OCI-LY1 (cell line): ENCODE data around the gene KDM2A.

Experiments used
- H2AFZ ChIP-seq: fragments of 200-600 bp; sonication (generic), shearing (Covaris generic); 2 replicates; pipeline ENCODE4 v1.6.0; 2014; ENCODE audit warnings: antibody characterized with exemption, mild to moderate bottlenecking, low read length
- H3F3A ChIP-seq: fragments of 200-600 bp; sonication (generic), shearing (Covaris generic); 2 replicates; pipeline ENCODE4 v1.6.0; 2014; ENCODE audit warnings: mild to moderate bottlenecking, antibody characterized with exemption, low read length, moderate library complexity; ENCODE audit not compliant: insufficient read depth
- H3K27ac ChIP-seq: fragments of 200-600 bp; sonication (generic); 2 replicates; pipeline ENCODE4 v1.5.1; 2014; ENCODE audit warnings: low read length, mixed run types, mild to moderate bottlenecking, low read depth; ENCODE audit not compliant: poor library complexity, severe bottlenecking
- H3K27me3 ChIP-seq: fragments of 200-600 bp; sonication (generic); 2 replicates; pipeline ENCODE4 v1.6.0; 2014; ENCODE audit warnings: antibody characterized with exemption, mild to moderate bottlenecking, low read length, moderate library complexity; ENCODE audit not compliant: insufficient read depth
- H3K36me3 ChIP-seq: fragments of 200-600 bp; sonication (generic); 2 replicates; pipeline ENCODE4 v1.6.1; 2014; ENCODE audit warnings: mild to moderate bottlenecking, antibody characterized with exemption, low read length, moderate library complexity, mixed read lengths; ENCODE audit not compliant: insufficient read depth
- H3K4me1 ChIP-seq: fragments of 200-600 bp; sonication (generic); 2 replicates; pipeline ENCODE4 v1.5.1; 2014; ENCODE audit warnings: mild to moderate bottlenecking, low read length, moderate library complexity; ENCODE audit not compliant: insufficient read depth, severe bottlenecking
- H3K4me2 ChIP-seq: fragments of 200-600 bp; sonication (generic), shearing (Covaris generic); 2 replicates; pipeline ENCODE4 v1.6.1; 2014; ENCODE audit warnings: low read length
- H3K4me3 ChIP-seq: fragments of 200-600 bp; sonication (generic); 2 replicates; pipeline ENCODE4 v1.5.1; 2014; ENCODE audit warnings: low read length, low read depth, mild to moderate bottlenecking, mixed read lengths; ENCODE audit not compliant: poor library complexity, severe bottlenecking
- H3K79me2 ChIP-seq: fragments of 200-600 bp; shearing (Covaris generic); 2 replicates; pipeline ENCODE4 v1.6.1; 2016; ENCODE audit warnings: mixed run types, low read length, mixed read lengths; ENCODE audit not compliant: insufficient read depth
- H3K9ac ChIP-seq: fragments of 200-600 bp; sonication (generic), shearing (Covaris generic); 2 replicates; pipeline ENCODE4 v1.6.1; 2014; ENCODE audit warnings: mild to moderate bottlenecking, low read length, mixed read lengths
- H3K9me2 ChIP-seq: fragments of 200-600 bp; sonication (generic), shearing (Covaris generic); 2 replicates; pipeline ENCODE4 v1.6.1; 2014; ENCODE audit warnings: low read depth, mild to moderate bottlenecking, low read length, mixed read lengths
- H3K9me3 ChIP-seq: fragments of 200-600 bp; shearing (Covaris generic); 2 replicates; pipeline ENCODE4 v1.6.1; 2014; ENCODE audit warnings: low read length, mixed read lengths
- H4K20me1 ChIP-seq: fragments of 200-600 bp; sonication (generic), shearing (Covaris generic); 2 replicates; pipeline ENCODE4 v1.6.0; 2016; ENCODE audit warnings: mild to moderate bottlenecking, low read length; ENCODE audit not compliant: insufficient read depth
- EZH2 ChIP-seq: fragments of 200-600 bp; sonication (generic), shearing (Covaris generic); IDR thresholded peaks from 2 replicates; pipeline ENCODE4 v1.8.0; 2017; ENCODE audit warnings: borderline replicate concordance, mixed run types, mild to moderate bottlenecking, antibody characterized with exemption, low read length, moderate library complexity, mixed read lengths
- TF ChIP-seq, protein P1 (sequence below): fragments of 200-600 bp; sonication (generic), shearing (Covaris generic); IDR thresholded peaks from 2 replicates; pipeline ENCODE4 v1.5.1; 2017; ENCODE audit warnings: mild to moderate bottlenecking, antibody characterized with exemption, low read length, moderate library complexity, mixed read lengths

KDM2A gene

DNA sequence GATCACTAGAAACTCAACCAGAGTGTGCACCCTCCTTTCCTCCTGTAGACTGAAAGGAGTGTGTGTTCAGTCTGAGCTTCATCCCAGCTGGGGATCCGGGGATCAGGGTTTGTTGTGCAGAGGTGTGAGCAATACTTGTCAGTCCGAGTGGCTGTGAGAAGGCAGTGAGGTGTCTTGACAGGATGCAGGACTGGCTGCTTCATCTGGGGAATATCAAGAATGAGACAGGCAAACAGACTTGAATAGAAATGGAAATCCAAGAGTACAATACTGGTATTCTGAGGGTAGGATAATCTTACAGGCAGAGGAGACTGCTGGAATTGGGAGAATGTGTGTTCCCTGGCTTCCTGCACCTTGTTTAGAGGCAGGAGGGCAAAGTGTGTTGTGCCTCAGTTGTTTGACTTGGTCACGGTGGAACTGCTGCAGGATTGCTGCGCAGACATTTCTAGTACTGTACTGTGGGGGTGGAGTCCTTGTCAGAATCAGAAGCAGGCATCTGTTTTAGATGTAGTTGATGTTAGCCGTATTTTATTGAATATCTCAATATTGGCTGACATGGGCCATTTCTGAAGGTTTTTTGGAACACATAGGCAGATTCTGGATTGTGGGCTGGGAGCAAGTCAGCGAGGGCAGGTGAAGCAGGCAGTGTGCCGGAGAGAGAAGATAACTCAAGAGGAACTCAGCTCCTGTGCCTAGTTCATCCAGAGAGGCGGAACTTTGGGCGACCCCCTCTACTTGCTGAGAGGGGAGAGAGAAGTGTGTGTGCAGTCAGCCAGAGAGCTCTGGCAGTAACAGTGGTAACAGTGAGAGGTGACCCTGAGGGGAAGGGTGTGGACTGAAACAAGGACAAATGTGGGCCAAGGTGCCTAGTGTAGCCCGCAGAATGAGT is 120.1 kb downstream of the KDM2A start:
- Histone ChIP-seq H3K27ac (peak overlapping the region; percentile 67), H3K9ac (peak overlapping the region; percentile 46; the same call in 1 of the 2 replicates), H3K79me2 (peaks cover 34% of the 10 kb centered on the region), H3K4me3 (peak overlapping the region; percentile 79), H3K4me2 (peak overlapping the region; percentile 78), H3K4me1 (peaks cover 37% of the 10 kb centered on the region), H2AFZ (no peak overlapping the region), H4K20me1 (no peaks in the 10 kb centered on the region), H3K9me3 (no peaks in the 10 kb centered on the region), H3K9me2 (no peaks in the 10 kb centered on the region), H3K36me3 (peaks cover 25% of the 10 kb centered on the region), H3K27me3 (no peaks in the 10 kb centered on the region), H3F3A (no peaks in the 10 kb centered on the region)
- TF ChIP-seq EZH2 = no peak
- TF ChIP-seq, protein P1, sequence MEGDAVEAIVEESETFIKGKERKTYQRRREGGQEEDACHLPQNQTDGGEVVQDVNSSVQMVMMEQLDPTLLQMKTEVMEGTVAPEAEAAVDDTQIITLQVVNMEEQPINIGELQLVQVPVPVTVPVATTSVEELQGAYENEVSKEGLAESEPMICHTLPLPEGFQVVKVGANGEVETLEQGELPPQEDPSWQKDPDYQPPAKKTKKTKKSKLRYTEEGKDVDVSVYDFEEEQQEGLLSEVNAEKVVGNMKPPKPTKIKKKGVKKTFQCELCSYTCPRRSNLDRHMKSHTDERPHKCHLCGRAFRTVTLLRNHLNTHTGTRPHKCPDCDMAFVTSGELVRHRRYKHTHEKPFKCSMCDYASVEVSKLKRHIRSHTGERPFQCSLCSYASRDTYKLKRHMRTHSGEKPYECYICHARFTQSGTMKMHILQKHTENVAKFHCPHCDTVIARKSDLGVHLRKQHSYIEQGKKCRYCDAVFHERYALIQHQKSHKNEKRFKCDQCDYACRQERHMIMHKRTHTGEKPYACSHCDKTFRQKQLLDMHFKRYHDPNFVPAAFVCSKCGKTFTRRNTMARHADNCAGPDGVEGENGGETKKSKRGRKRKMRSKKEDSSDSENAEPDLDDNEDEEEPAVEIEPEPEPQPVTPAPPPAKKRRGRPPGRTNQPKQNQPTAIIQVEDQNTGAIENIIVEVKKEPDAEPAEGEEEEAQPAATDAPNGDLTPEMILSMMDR = no peak

DNA sequence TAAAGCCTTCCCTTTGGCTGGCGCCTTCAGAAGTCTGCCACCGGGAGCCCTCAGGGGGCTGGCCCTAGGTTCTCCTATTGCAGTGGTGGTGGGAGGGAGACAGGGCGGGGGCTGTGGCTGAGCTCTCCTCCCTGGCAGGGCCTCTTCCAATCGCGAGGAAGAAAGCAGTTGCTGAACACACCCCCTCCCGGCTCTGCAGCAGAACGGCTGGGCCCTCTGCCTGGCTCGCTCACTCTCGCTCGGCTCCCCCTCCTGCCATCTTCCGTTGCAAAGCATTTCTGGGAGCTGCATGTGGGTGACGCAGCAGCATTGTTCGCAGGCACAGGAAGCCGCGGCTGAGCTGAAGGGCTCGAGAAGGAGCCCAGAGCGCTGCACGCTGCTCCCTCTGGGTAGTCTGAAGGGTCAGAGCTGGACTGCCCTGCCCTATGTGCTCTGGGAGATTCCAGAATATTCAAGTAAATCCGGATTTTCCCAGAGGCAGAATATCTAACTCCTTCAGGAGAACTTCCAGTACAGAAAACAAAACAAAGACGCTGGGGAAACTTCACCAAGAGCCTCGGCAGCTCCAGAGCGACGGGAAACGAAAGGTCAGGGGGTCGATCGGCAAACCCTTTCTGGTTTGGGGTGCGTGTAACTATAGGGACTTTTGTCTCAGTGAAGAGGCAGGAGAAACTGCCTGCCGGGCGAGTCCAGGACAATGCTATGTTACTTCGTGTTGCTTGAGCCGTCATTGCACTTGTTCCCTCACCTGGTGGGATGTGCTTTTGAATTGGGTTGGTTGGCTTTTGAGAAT is 120.9 kb downstream of the KDM2A start:
- Histone ChIP-seq H3K27ac (peak overlapping the region; percentile 76), H3K4me1 (peaks cover 37% of the 10 kb centered on the region), H3K9me2 (no peaks in the 10 kb centered on the region), H3K4me3 (peak overlapping the region; percentile 79), H3K79me2 (peaks cover 34% of the 10 kb centered on the region), H3K4me2 (peak overlapping the region; percentile 78), H3K9me3 (no peaks in the 10 kb centered on the region), H2AFZ (no peak overlapping the region), H3K27me3 (no peaks in the 10 kb centered on the region), H3K9ac (peak overlapping the region; percentile 86), H4K20me1 (no peaks in the 10 kb centered on the region), H3F3A (no peaks in the 10 kb centered on the region), H3K36me3 (peaks cover 30% of the 10 kb centered on the region)
- TF ChIP-seq, protein P1 = no peak
- TF ChIP-seq EZH2 = no peak

DNA sequence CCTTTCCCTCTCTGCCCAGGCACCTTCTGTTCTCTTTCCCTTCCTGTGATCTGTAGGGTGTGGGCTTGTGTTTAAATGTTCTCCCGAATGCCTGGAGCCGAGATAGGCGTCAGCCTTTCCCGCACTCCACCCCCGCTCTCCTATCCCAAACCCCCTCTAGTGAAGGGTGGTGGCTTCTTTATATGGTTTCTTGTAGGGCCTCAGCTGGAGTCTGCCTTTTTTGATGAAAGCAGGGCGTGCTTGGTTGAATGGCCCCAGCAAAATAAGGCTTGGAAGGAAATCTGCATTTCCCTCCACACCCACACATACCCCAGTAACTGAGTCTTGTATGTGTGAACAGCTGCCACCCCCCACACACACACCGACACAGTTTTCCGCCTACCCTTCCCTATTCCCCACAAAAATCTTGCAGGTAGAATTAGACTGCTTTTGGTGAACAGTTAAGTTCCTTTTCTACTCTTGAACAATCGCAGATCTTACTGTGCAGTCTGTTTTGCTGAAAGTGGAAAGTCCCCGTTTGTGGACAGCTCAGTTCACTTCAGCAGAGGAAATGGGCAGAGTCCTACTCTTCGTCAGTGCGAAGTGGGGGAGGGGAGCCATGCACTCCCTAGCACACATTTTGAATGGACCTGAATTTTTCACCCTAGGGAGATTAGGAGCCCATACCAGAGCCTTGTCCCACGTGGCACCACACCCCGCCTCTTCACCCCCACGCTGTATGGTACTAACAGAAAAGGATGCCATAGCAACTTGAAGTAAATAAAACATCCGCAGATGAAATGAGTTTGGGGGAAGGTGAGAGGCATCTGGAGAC is 121.7 kb downstream of the KDM2A start:
- Histone ChIP-seq H3F3A (no peaks in the 10 kb centered on the region), H3K4me2 (peak overlapping the region; percentile 78), H3K4me3 (peak overlapping the region; percentile 79), H4K20me1 (no peaks in the 10 kb centered on the region), H2AFZ (no peak overlapping the region), H3K4me1 (peaks cover 37% of the 10 kb centered on the region), H3K9me3 (no peaks in the 10 kb centered on the region), H3K36me3 (peaks cover 38% of the 10 kb centered on the region), H3K79me2 (peaks cover 34% of the 10 kb centered on the region), H3K27ac (peak overlapping the region; percentile 76), H3K9me2 (no peaks in the 10 kb centered on the region), H3K9ac (peak overlapping the region; percentile 86), H3K27me3 (no peaks in the 10 kb centered on the region)
- TF ChIP-seq, protein P1 = no peak
- no peak for TF ChIP-seq EZH2
